GM12878 (cell line): ENCODE measurements around the gene NUP214. TPM values are rescaled to one million over a fixed set of nuclear protein-coding genes. Genes with fewer than 3 reads are reported as not detected.
A peak's percentile ranks its signal among the peaks of the same experiment; 100 is the strongest.

Source experiments
- ATAC-seq: fragments of 200-7000 bp; cut with Tn5 transposase; 3 replicates; pipeline ENCODE4 v1.9.1; 2020; ENCODE audit warnings: mild to moderate bottlenecking, moderate library complexity
- BruUV-seq: library from RNA; stranded (reverse); fragments of 400-500 nt; replicated peaks from 2 replicates; lab custom pipeline; 2021; lab: Mats Ljungman, UMichigan
- CTCF ChIA-PET: fragments of 300-600 bp; sonication (Branson Sonifier 250); formaldehyde crosslinking; extraction: SDS; loops from one replicate; lab custom pipeline; 2021; ENCODE audit warnings: inconsistent platforms; lab: Yijun Ruan, JAX
- POLR2A ChIA-PET: fragments of 350-600 bp; formaldehyde crosslinking; extraction: SDS; loops from one replicate; lab custom pipeline; 2021; ENCODE audit warnings: inconsistent platforms; lab: Charles Lee
- RAD21 ChIA-PET: fragments of 300-600 bp; sonication (Branson Sonifier 250); formaldehyde crosslinking; loops from one replicate; lab custom pipeline; 2023; ENCODE audit warnings: antibody characterized with exemption; ENCODE audit not compliant: unreplicated experiment; lab: Charles Lee
- SMC1A ChIA-PET: fragments of 300-600 bp; sonication (Branson Sonifier 250); formaldehyde crosslinking; loops from one replicate; lab custom pipeline; 2023; ENCODE audit not compliant: unreplicated experiment, uncharacterized antibody; lab: Charles Lee
- DNase-seq: peaks from one replicate; pipeline ENCODE4 v3.0.0-alpha.2; 2011; ENCODE audit warnings: low read depth, low spot score
- FAIRE-seq: peaks from 3 replicates; lab custom pipeline; 2011; peaks lifted over from hg19 to GRCh38; lab: Jason Lieb, UNC
- H2AFZ ChIP-seq: 2 replicates; pipeline ENCODE4 v1.6.0; 2011; ENCODE audit warnings: low read depth, low read length, control low read depth; ENCODE audit not compliant: control insufficient read depth
- H3K27ac ChIP-seq: 2 replicates; pipeline ENCODE4 v1.5.1; 2011; ENCODE audit warnings: control low read depth; ENCODE audit not compliant: control insufficient read depth, insufficient read depth
- H3K27me3 ChIP-seq, 2 experiments: replicated peaks in 1 of 2; 2 replicates each; pipeline versions ENCODE4 v1.6.0 to v1.6.1; 2011; ENCODE audit warnings: low read length in 1 of 2; ENCODE audit not compliant: control insufficient read depth in 2 of 2, insufficient read depth in 2 of 2
- H3K36me3 ChIP-seq, 2 experiments: 2 replicates each; pipeline ENCODE4 v1.5.1; 2011; ENCODE audit warnings: low read length in 1 of 2; ENCODE audit not compliant: control insufficient read depth in 2 of 2, insufficient read depth in 2 of 2
- H3K4me1 ChIP-seq: 2 replicates; pipeline ENCODE4 v1.6.1; 2011; ENCODE audit warnings: mild to moderate bottlenecking, low read length, moderate library complexity, mixed read lengths; ENCODE audit not compliant: control insufficient read depth, insufficient read depth
- H3K4me2 ChIP-seq: 2 replicates; pipeline ENCODE4 v1.6.0; 2011; ENCODE audit warnings: control low read depth; ENCODE audit not compliant: control insufficient read depth, insufficient read depth
- H3K4me3 ChIP-seq: fragments of 200-600 bp; sonication (generic); 2 replicates; pipeline ENCODE4 v1.5.1; 2016
- H3K79me2 ChIP-seq: 2 replicates; pipeline ENCODE4 v1.6.0; 2011; ENCODE audit warnings: low read length; ENCODE audit not compliant: control insufficient read depth, insufficient read depth
- H3K9ac ChIP-seq: 2 replicates; pipeline ENCODE4 v1.8.0; 2011; ENCODE audit warnings: low read length, control low read depth, mixed read lengths; ENCODE audit not compliant: control insufficient read depth, insufficient read depth
- H3K9me3 ChIP-seq: replicated peaks from 3 replicates; pipeline ENCODE4 v1.5.1; 2011; ENCODE audit warnings: mild to moderate bottlenecking, low read length; ENCODE audit not compliant: control insufficient read depth, insufficient read depth
- H4K20me1 ChIP-seq: 2 replicates; pipeline ENCODE4 v1.6.0; 2011; ENCODE audit not compliant: control insufficient read depth, insufficient read depth
- BCL11A ChIP-seq: IDR thresholded peaks from 2 replicates; pipeline ENCODE4 v1.6.1; 2011; ENCODE audit warnings: low read depth, low read length
- BHLHE40 ChIP-seq, 2 experiments: fragments of 450-650 bp in 1 of 2; IDR thresholded peaks; 2 replicates each; pipeline ENCODE4 v1.6.1; 2011 to 2017; ENCODE audit warnings: low read depth in 2 of 2, borderline replicate concordance in 1 of 2, improper control_type of control experiment in 1 of 2, low read length in 1 of 2, mild to moderate bottlenecking in 1 of 2
- CHD1 ChIP-seq: IDR thresholded peaks from 2 replicates; pipeline ENCODE4 v1.6.1; 2012; ENCODE audit warnings: low read depth, low read length, improper control_type of control experiment
- CREM ChIP-seq: IDR thresholded peaks from 2 replicates; pipeline ENCODE4 v1.6.1; 2014; ENCODE audit warnings: antibody characterized with exemption, low read depth
- EZH2 ChIP-seq: IDR thresholded peaks from 2 replicates; pipeline ENCODE4 v1.6.1; 2012; ENCODE audit warnings: low read depth, mild to moderate bottlenecking, control low read depth, inconsistent platforms, low read length, borderline replicate concordance; ENCODE audit not compliant: control insufficient read depth
- GATAD2B ChIP-seq: fragments of 450-650 bp; conservative IDR thresholded peaks from 2 replicates; pipeline ENCODE4 v1.6.1; 2017; ENCODE audit warnings: low read depth, mild to moderate bottlenecking, moderate library complexity
- HDGF ChIP-seq: fragments of 450-650 bp; IDR thresholded peaks from 2 replicates; pipeline ENCODE4 v1.6.1; 2016; ENCODE audit warnings: antibody characterized with exemption
- LARP7 ChIP-seq: fragments of 450-650 bp; IDR thresholded peaks from 2 replicates; pipeline ENCODE4 v1.6.1; 2017; ENCODE audit warnings: mild to moderate bottlenecking
- MYB ChIP-seq: fragments of 150-350 bp; IDR thresholded peaks from 2 replicates; pipeline ENCODE4 v1.6.1; 2014; ENCODE audit warnings: mild to moderate bottlenecking, low read depth, low read length, borderline replicate concordance
- NR2C1 ChIP-seq: fragments of 450-650 bp; IDR thresholded peaks from 2 replicates; pipeline ENCODE4 v1.6.1; 2017; ENCODE audit warnings: antibody characterized with exemption, mild to moderate bottlenecking, moderate library complexity
- PAX8 ChIP-seq: fragments of 450-650 bp; IDR thresholded peaks from 2 replicates; pipeline ENCODE4 v1.6.1; 2017; ENCODE audit warnings: mild to moderate bottlenecking, moderate library complexity
- PML ChIP-seq: IDR thresholded peaks from 2 replicates; pipeline ENCODE4 v1.6.1; 2012; ENCODE audit warnings: low read length, inconsistent platforms
- POLR2AphosphoS5 ChIP-seq: IDR thresholded peaks from 2 replicates; pipeline ENCODE4 v1.6.1; 2011; ENCODE audit warnings: mild to moderate bottlenecking, low read length, inconsistent platforms
- RB1 ChIP-seq: fragments of 450-650 bp; formaldehyde crosslinking; IDR thresholded peaks from 2 replicates; pipeline ENCODE4 v1.6.1; 2017; ENCODE audit warnings: mild to moderate bottlenecking, borderline replicate concordance
- RUNX3 ChIP-seq: IDR thresholded peaks from 2 replicates; pipeline ENCODE4 v1.6.1; 2012; ENCODE audit warnings: low read length, inconsistent platforms
- SMARCA5 ChIP-seq: fragments of 450-650 bp; IDR thresholded peaks from 2 replicates; pipeline ENCODE4 v1.6.1; 2017; ENCODE audit warnings: mild to moderate bottlenecking
- SMC3 ChIP-seq: IDR thresholded peaks from 2 replicates; pipeline ENCODE4 v1.6.1; 2011; ENCODE audit warnings: low read length, improper control_type of control experiment, borderline replicate concordance
- TAF1 ChIP-seq: IDR thresholded peaks from 2 replicates; pipeline ENCODE4 v1.6.1; 2011; ENCODE audit warnings: mild to moderate bottlenecking, low read depth, low read length, borderline replicate concordance
- ZNF24 ChIP-seq: fragments of 450-650 bp; IDR thresholded peaks from 2 replicates; pipeline ENCODE4 v1.6.1; 2017; ENCODE audit warnings: antibody characterized with exemption, mild to moderate bottlenecking
- WGBS: methylation state at CpG from one replicate; pipeline ENCODE4 v1.1.6; 2016; ENCODE audit warnings: low lambda C conversion rate; ENCODE audit not compliant: insufficient replicate concordance, insufficient coverage; ENCODE audit errors: missing lambda C conversion rate; 5-methylcytosine and 5-hydroxymethylcytosine counted together
- in situ Hi-C: fragments of 300-500 bp; cut with MboI; formaldehyde crosslinking; loops from 9 replicates; pipeline ENCODE4 v1.14.3; 2018; ENCODE audit warnings: mixed read lengths
- intact Hi-C: fragments of 100-400 bp; cut with micrococcal nuclease; formaldehyde crosslinking; loops from one replicate; pipeline ENCODE4 v1.14.2; 2022; ENCODE audit not compliant: unreplicated experiment
- polyA plus RNA-seq, 11 experiments: library from polyadenylated mRNA; depleted of rRNA in 4 of 11; unstranded in 6 of 11; stranded (reverse) in 5 of 11; fragments of >200 nt; fragmentation: Nextera tagmentation in 4 of 11; fragmentation: Illumina TruSeq in 1 of 11; extraction: Ambion mirVana in 4 of 11; extraction: Trizol in 1 of 11; gene quantifications; 1 replicate in 1 of 11; 2 replicates in 10 of 11; pipeline versions ENCODE4 v1.2.1 to v1.2.3, GENCODE V29; 2011 to 2016; ENCODE audit warnings: inconsistent platforms in 2 of 11, missing spikeins in 2 of 11, low read depth in 1 of 11
- total RNA-seq, 4 experiments: library from RNA; depleted of rRNA in 3 of 4; stranded (reverse); fragments of >200 nt in 3 of 4; fragmentation: Illumina TruSeq in 1 of 4; extraction: Trizol in 1 of 4; gene quantifications; 2 replicates each; pipeline versions ENCODE4 v1.2.1 to v1.2.3, GENCODE V29; 2013 to 2021
- TF ChIP-seq, protein P1 (sequence below): fragments of 450-650 bp; IDR thresholded peaks from 2 replicates; pipeline ENCODE4 v1.6.1; 2017; ENCODE audit warnings: borderline replicate concordance
- TF ChIP-seq, protein P2 (sequence below): IDR thresholded peaks from 2 replicates; pipeline ENCODE4 v1.6.1; 2011; ENCODE audit warnings: borderline replicate concordance, low read depth, mild to moderate bottlenecking, moderate library complexity, mixed read lengths, low read length; ENCODE audit not compliant: insufficient read depth; ENCODE audit errors: extremely low read length

The NUP214 gene
- total and polyA plus RNA-seq, 10 of the 15 experiments (the other 5 are each of a cell fraction or from before 2014, with no cell fraction given): 11.7 to 53.8 (median 17.6) TPM

DNA sequence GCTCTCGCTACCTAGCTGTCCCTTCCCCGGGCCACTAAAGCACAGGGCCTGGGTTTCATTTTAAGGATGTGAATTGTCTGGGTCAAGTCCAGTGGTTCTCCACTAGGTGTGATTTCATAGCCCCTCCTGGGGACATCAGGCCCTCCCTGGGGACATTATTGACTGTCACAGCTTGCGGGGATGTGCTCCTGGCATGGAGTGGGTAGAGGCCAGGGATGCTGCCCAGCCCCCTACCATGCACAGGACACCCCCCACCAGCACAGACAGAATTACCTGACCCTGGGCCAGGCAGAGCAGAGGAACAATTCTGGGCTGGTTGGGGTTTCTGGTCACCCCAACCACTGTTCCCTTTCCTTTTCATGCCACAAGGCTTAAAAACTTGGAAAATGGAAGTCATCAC, 146.8 kb downstream of the NUP214 start:
- no peak for DNase-seq
- intact Hi-C loops: loop anchor here (5.0 kb wide), 2 partner anchors 120 to 145 kb away; partner anchors contain the start of genes NUP214 and PRRC2B
- Histone ChIP-seq H3K79me2 (peaks cover 92% of the 10 kb centered on the region), H3K36me3 (no peaks in the 10 kb centered on the region), H4K20me1 (no peaks in the 10 kb centered on the region), H3K9me3 (no peaks in the 10 kb centered on the region), H3K4me1 (peaks cover 40% of the 10 kb centered on the region), H2AFZ (no peak overlapping the region), H3K4me2 (peak overlapping the region; percentile 90), H3K4me3 (peak overlapping the region; percentile 99), H3K27ac (peak overlapping the region; percentile 92), H3K9ac (peak overlapping the region; percentile 97; the same call in 1 of the 2 replicates), H3K27me3 (no peaks in the 10 kb centered on the region)
- FAIRE-seq: no peak
- ChIA-PET RAD21 (interaction anchor here (0.6 to 11.6 kb wide), 5 partner anchors 9 to 693 kb away, joined by 4 to 181 read pairs (median 5); partner anchors contain the start of gene FUBP3), SMC1A (interaction anchor here (0.7 to 7.9 kb wide), 5 partner anchors 10 to 92 kb away, joined by 3 to 154 read pairs (median 3); no protein-coding TSS in a partner anchor), POLR2A (interaction anchor here (0.6 to 11.3 kb wide), 6 partner anchors 9 to 101 kb away, joined by 3 to 267 read pairs (median 4); no protein-coding TSS in a partner anchor), CTCF (interaction anchor here (1.1 to 9.8 kb wide), 5 partner anchors 11 to 394 kb away, joined by 3 to 151 read pairs (median 5); no protein-coding TSS in a partner anchor)
- WGBS: 91% methylated on average over 3 of the region's 3 CpGs
- in situ Hi-C loops: loop anchor here (25.0 kb wide), 2 partner anchors 1435 to 1865 kb away; partner anchors contain the start of genes C9orf78 and USP20
- no peak for ATAC-seq
- BruUV-seq: no TSS peak
- TF ChIP-seq HDGF: no peak
- no peak for TF ChIP-seq NR2C1
- 0 out of 2 replicates have a peak, but pooled peaks have one; percentile 48 for TF ChIP-seq GATAD2B
- TF ChIP-seq SMARCA5: 0 out of 2 replicates have a peak, but pooled peaks have one; percentile 49
- 0 out of 4 replicates have a peak, but pooled peaks of 1 of the 2 experiments have one; percentile 6 for TF ChIP-seq BHLHE40 (IDR thresholded peaks at IDR 0.05; ENCODE audit: borderline replicate concordance in 1 of 2, low read depth in 2 of 2, low read length in 1 of 2)
- no peak for TF ChIP-seq TAF1
- TF ChIP-seq, protein P1, sequence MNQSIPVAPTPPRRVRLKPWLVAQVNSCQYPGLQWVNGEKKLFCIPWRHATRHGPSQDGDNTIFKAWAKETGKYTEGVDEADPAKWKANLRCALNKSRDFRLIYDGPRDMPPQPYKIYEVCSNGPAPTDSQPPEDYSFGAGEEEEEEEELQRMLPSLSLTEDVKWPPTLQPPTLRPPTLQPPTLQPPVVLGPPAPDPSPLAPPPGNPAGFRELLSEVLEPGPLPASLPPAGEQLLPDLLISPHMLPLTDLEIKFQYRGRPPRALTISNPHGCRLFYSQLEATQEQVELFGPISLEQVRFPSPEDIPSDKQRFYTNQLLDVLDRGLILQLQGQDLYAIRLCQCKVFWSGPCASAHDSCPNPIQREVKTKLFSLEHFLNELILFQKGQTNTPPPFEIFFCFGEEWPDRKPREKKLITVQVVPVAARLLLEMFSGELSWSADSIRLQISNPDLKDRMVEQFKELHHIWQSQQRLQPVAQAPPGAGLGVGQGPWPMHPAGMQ: no peak
- TF ChIP-seq MYB: no peak
- TF ChIP-seq EZH2: no peak
- TF ChIP-seq CREM: no peak
- no peak for TF ChIP-seq LARP7
- TF ChIP-seq RB1: 0 out of 2 replicates have a peak, but pooled peaks have one; percentile 20
- TF ChIP-seq POLR2AphosphoS5: no peak
- no peak for TF ChIP-seq CHD1
- no peak for TF ChIP-seq ZNF24
- TF ChIP-seq PAX8: no peak
- TF ChIP-seq BCL11A: no peak
- TF ChIP-seq RUNX3: no peak
- TF ChIP-seq, protein P2, sequence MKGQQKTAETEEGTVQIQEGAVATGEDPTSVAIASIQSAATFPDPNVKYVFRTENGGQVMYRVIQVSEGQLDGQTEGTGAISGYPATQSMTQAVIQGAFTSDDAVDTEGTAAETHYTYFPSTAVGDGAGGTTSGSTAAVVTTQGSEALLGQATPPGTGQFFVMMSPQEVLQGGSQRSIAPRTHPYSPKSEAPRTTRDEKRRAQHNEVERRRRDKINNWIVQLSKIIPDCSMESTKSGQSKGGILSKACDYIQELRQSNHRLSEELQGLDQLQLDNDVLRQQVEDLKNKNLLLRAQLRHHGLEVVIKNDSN: no peak
- no peak for TF ChIP-seq PML
- TF ChIP-seq SMC3: no peak
